Measurements from ENCODE around the gene SETD1A.
A peak's percentile ranks its signal among the peaks of the same experiment; 100 is the strongest.

SETD1A gene

DNA sequence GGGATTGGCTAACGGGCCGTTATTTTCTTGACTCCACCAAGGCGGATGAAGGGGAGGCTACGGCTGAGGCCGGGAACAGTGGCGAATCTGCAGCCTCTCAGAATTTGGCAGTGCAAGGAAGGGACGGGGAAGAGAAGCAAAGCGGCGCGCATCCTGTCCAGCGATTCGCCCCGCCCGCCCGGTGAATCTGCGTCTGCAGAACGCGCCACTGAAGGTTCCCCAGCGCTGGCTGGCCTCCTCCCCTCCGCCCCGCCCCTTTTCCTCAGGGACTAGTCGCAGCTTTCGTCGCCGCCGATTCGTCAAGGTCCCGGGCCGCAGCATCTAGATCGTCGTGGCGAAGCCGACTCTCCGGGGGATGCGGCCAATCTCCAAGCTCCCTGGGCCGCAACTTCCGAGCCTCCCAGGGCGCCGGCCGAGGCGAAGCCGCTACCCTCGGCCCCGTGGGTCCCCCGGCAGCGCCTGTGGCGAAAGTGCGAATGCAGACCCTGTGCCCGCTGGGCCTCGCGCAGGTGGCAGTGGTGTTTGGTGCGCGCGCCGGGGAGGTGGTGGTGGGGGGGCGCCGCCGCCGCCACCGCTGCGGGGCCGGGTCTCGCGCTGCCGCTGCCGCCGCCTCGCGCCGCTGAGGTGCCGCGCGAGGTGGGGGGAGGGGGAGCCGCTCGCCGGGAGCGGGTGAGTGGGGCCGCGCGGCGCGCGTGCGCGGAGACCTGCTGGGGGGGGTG is at the start of gene SETD1A:
Gene SETD1A (plus strand): TSS at position 299 of the 719 bp plus-strand sequence. CDS start 978 bp downstream, outside the sequence.
- peak; percentile 84 for DNase-seq

DNA sequence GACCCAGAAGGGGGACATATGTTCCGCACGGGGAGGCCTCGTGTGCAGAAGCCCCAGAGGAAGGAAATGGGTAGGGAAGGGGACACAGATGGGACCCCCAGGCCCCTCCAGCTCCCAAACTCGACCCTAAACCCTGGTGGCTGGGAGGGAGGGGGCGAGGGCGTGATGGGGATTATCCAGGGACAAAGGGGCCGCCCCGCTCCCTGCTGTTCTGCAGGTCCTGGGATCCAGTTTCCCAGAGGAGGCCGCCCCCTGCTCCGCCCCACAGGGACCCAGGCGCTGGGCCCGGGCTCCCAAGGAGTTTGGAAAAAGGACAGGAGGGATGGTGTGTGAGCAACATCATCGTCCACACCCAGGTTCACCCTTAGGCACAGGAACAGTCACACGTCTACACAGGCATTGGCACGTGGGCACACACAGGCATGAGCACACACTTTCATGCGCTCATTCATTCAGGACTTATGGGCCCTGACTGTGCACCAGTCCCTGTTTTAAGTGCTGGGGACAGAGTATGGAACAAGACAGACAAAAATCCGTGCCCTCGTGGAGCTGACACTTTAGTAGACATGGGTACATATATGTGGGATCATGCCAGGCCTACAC is 47.0 kb upstream of the SETD1A start:
- DNase-seq: no peak

DNA sequence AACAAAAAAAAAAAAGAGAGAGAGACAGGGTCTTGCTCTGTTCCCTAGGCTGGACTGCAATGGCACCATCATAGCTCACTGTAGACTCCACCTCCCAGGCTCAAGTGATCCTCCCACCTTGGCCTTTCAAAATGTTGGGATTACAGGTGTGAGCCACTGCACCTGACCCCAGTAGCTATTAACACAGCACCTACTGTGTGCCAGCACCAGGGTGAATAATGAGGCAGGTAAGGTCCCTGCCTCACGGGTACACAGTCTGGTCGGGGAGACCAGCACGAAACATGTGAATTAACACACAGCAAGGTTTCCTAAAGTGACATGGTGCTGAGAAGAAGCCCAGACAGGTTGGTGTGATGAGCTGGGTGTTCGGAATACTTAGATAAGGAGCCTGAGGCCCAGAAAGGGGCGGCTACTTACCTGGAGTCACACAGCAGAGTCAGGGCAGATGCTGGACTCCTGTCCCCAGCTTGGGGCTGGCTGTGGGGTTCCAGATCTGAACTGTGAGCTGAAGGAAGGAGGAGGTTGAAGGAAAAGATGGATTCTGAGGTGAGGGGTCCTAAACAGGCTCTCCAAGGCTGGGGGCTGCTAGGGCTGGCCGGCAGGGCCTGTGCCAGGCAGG is 44.7 kb upstream of the SETD1A start:
- no peak for DNase-seq

- no peak for DNase-seq
Measured at GRCh38 chr16:30914830-30915229, 42.7 kb upstream of the SETD1A start.

DNA sequence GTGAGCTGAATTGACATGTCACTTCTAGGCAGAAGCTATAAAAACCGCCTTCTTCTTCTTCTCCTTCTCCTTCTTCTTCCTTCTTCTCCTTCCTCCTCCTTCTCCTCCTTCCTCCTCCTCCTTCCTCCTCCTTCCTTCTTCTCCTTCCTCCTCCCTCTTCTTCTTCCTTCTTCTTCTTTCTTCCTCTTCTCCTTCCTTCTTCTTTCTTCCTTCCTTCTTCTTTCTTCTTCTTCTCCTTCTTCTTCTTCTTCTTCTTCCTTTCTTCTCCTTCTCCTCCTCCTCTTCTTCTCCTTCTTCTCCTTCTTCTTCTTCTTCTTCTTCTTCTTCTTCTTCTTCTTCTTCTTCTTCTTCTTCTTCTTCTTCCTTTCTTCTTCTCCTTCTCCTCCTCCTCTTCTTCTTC is 38.9 kb upstream of the SETD1A start:
- no peak for DNase-seq

GRCh38 chr16:30920891-30921290 is 36.7 kb upstream of the SETD1A start:
- DNase-seq: no peak

- no peak for DNase-seq
Measured at GRCh38 chr16:30921459-30921747, 36.2 kb upstream of the SETD1A start.

DNA sequence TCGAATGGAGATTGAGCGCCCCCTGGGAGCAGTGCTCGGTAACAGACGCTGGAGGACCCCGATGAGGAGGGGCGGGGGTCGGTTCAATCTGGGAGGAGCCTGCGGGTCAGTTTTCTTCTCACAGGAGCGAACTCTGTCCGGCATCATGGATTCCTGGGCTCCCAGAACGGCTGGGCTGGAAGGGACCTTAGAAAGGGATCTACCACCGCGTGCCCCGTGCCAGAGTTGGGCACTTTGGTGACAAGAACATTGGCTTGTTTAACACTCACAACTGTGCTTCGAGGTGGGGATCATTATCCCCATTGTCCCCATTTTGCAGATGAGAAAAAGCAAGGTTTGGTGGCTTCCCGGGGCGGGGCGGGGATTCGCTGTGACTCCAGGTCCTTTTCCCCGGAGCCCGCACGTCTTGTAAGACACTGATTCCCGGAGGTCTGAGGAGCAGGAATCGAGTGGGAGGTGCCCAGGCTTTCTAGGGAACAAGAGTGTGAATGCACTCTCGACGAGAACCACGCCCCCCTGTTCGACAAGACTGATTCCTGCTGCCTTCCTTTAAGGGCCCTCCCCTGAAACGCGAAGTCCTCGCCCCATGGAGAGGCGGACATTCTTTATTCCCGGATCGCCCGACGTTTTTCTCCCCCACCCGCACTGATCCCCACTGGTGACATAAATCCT is 35.7 kb upstream of the SETD1A start:
- peak; percentile 82 for DNase-seq

DNA sequence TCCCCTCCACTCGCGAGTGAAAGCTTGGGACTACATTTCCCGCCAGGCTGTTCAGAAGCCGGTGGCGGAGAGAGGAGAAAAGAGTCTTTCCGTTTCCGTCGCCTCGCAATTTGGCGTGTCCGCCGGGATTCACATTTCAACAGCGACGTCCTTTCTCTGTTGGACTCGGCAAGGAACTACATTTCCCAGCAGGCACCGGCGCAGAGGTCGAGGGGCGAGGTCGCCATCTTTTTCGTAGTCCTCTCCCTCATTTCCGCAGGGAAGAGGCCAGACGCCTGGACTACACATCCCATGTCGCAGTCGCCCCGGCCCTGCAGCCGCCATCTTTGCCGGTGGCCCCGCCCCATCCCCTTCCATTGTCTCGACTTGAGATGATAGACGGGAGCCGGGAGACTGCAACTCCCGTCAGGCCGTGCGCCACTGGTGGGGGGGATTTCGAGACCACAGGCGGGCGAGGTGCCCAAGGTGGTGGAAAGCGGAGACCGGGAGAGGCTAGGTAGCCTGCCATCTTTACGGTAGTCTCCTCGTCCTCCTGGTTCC is 35.1 kb upstream of the SETD1A start:
- peak; percentile 99 for DNase-seq

DNA sequence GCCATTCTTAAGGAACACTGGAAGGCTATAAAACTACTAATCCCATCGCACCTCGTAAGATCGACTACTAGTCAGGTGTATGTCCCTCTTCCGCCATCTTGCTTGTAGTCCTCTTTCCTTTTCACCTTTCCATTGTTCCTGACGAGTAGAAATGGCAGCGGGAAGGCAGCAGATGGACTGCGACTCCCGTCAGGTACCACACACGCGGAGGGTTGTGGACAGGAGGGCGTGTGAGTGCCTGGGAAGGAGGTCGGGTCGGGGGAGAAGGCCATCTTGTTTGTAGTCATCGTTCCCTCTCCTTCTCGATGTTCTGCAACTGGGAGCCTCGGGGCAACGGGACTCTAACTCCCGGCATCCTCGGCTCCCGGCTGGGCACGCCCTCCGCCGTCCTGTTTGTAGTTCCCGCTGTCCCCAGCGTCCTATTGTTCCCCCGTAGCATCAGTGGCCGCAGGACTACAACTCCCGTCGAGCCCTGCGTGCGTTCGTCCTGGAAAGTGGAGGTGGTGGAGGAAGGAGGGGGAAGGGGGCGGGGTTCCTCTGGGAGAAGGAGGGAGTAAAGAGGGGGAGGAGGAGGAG is 34.5 kb upstream of the SETD1A start:
- DNase-seq: peak; percentile 98

GRCh38 chr16:30923554-30924075 is 33.9 kb upstream of the SETD1A start, which contains the start of gene FBXL19:
FBXL19 (plus strand) TSS chr16:30923572; CDS start chr16:30925755, 2,183 bp downstream.
- no peak for DNase-seq

GRCh38 chr16:30924076-30924912 is 33.3 kb upstream of the SETD1A start:
- no peak for DNase-seq

DNA sequence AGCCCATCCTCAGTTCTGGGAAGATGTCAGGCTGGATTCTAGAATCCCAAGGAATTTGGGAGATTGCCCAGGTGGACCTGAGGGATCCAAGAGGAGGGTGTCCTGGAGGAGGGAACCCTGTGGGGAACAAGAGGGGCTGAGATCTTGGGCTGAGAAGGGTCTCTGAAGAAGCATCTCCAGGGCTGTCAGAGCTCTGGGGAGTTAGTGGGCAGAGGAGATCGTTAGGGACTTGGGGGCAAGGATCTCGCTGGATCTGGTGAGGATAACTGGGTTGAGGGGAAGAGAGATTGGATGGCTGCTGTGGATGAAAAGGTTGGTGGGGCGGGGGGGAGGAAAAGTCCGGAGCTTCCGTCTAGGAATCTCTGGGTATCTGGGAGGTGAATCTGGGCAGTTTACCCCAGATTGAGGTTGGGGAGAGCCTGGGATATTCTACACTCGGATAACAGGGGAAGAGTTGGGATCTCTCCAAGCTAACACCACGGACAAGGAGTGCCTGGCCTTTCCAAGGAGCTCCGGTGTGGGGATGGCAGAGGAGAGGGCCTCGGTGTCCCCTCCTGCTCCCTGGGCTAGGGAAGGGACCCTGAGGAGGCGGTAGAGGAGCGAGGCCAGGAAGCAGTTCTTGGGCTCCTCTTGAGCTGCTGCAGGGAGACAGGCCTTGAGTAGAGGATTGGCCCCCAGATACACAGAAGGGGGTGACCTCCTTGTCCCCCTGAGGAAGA is 32.5 kb upstream of the SETD1A start:
- DNase-seq: no peak

GRCh38 chr16:30925632-30925987 is 31.9 kb upstream of the SETD1A start:
- DNase-seq: no peak

DNA sequence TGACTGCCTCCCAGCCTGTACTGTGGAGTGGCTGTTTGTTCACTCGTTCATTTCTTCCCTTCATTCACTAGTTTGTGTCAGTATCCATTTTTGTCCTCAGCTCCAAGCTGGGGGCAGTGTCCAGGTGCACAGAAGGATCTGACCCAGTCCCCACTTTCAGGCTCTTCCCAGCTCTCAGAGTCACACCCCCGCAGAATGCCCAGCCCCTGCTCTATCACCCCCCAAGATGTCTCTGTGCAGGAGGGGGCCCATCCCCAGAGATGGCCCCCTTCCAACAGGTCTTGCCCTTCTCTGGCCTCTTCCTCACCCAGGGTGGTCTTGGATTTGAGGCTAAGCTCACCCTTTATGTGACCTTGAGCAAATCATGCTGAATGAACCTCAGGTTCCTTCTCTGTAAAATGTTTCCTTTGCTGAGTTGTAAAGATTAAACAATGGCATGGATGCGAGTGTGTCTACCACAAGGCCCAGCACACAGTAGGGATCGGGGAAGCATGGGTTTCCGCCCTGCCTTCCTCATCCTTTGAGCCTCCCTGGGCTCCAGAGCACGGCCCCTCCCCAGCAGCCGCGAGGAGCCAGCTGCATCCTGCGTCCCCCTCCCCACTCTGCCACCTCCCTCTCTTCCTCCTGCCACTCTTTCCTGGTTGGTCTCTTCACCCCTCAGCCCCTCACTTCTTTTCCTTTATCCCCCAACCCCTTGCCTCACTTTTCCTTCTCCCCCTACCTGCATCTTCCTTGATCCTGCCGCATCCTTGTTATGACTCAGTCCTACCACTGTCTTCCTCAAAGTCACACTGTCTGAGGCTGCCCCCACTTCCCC is 31.4 kb upstream of the SETD1A start:
- DNase-seq: no peak

- no peak for DNase-seq
Measured at GRCh38 chr16:30926937-30927788, 30.4 kb upstream of the SETD1A start.

DNA sequence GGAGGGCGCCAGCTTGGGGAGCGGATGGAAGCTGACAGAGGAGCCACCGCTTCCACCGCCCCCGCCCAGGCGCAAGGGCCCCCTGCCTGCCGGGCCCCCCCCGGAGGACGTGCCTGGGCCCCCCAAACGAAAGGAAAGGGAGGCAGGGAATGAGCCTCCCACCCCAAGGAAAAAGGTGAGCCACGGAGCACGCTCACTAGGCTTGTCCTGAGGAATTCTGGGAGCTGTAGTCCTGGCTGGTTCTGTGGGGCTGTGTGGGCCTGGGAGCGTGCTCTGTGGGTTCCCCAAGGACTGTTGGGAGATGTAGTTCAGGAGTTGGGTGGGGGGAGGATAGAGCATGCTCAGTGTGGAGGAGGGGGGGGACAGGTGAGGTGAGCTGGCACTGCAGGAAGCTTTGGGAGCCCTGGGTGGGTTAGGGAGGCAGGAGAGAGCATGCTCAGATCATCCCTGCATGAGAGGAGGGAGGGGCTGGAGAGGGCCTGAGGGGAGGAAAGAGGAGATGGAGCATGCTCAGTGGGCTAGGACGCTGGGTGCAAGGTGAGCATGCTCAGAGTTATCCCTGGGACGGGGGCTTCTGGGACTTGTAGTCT is 29.7 kb upstream of the SETD1A start:
- peak; percentile 10 for DNase-seq

DNA sequence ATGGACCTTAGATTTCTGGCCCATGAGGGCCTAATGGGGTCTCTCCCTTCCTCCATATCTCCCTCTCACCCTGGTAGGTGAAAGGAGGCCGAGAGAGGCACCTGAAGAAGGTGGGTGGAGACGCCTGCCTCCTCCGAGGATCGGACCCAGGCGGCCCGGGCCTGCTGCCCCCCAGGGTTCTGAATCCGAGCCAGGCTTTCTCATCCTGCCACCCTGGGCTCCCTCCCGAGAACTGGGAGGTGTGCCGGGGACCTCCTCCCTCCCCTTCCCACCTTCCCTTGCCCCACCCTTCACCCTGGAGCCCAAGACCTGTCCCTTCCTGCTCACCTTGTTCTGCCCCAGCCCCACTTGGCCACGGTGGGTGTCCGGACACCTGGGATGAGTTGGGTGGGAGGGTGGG is 29.2 kb upstream of the SETD1A start:
- no peak for DNase-seq

GRCh38 chr16:30929167-30929566 is 28.4 kb upstream of the SETD1A start:
- DNase-seq: no peak
